ENCODE results near the gene ARPC1A. TPM values are rescaled to one million over a fixed set of nuclear protein-coding genes. Genes with fewer than 3 reads are reported as not detected.
"Not testable (repeated sequence)": the region's sequence is repeated elsewhere in the genome, so short reads cannot be mapped to it uniquely, and the experiment has no call there.

Gene ARPC1A
- total and polyA plus RNA-seq, 4 experiments from 2014 or later: 46.2 to 64.2 (median 50.3) TPM

GRCh38 chr7:99340659-99341058 lies 15.0 kb downstream of the ARPC1A start:
- H3K4me1 ChIP-seq (ENCODE audit: insufficient read depth, low read length): no peaks in the 10 kb centered on the region
- DNase-seq: no peak
- ChIA-PET CTCF (ENCODE audit: partially characterized antibody) (no interaction called here), POLR2A (ENCODE audit: partially characterized antibody) (interaction anchor here (0.6 to 1.4 kb wide), 2 partner anchors 9 to 893 kb away, joined by 3 to 4 read pairs; no protein-coding TSS in a partner anchor)
- no peaks in the 10 kb centered on the region for H3K9me3 Mint-ChIP-seq
- H3K27ac Mint-ChIP-seq: no peak overlapping the region
- H3K27me3 ChIP-seq (ENCODE audit: insufficient read depth, low read length): no peaks in the 10 kb centered on the region
- H3K4me1 Mint-ChIP-seq: peaks cover 0 to 10% (median 0%) of the 10 kb centered on the region in 4 donors
- H3K27me3 Mint-ChIP-seq: no peaks in the 10 kb centered on the region
- H3K36me3 ChIP-seq (ENCODE audit: insufficient read depth, low read length): peaks cover 72% of the 10 kb centered on the region
- intact Hi-C loops (cut with micrococcal nuclease): no loop called here
- no peak overlapping the region for H3K4me3 Mint-ChIP-seq
- H3K4me3 ChIP-seq (ENCODE audit: low read length in 2 of 2): no peak overlapping the region
- H3K27ac ChIP-seq (ENCODE audit: low read depth, low read length): no peak overlapping the region
- H3K9me3 ChIP-seq (ENCODE audit: control insufficient read depth in 1 of 2, low read length in 2 of 2): no peaks in the 10 kb centered on the region
- H3K36me3 Mint-ChIP-seq: peaks cover 43 to 66% of the 10 kb centered on the region in 2 donors

GRCh38 chr7:99344061-99344647 lies 18.5 kb downstream of the ARPC1A start:
- CTCF ChIA-PET (ENCODE audit: partially characterized antibody): no interaction called here

GRCh38 chr7:99350641-99351040 lies 24.9 kb downstream of the ARPC1A start:
- intact Hi-C loops (cut with micrococcal nuclease); H3K27me3 Mint-ChIP-seq: not testable (repeated sequence)
- peak overlapping the region in 3 of 7 donors; percentile 66 to 86 (median 74) for H3K27ac Mint-ChIP-seq

More at GRCh38 chr7:99344061-99344647, 18.5 kb downstream of the ARPC1A start:
- no peak overlapping the region for H3K27ac ChIP-seq (ENCODE audit: low read depth, low read length)
- H3K4me1 ChIP-seq (ENCODE audit: insufficient read depth, low read length): no peaks in the 10 kb centered on the region
- Mint-ChIP-seq H3K4me3 (no peak overlapping the region), H3K9me3 (no peaks in the 10 kb centered on the region), H3K4me1 (peaks cover 0 to 10% (median 0%) of the 10 kb centered on the region in 4 donors), H3K36me3 (peaks cover 34 to 56% of the 10 kb centered on the region in 2 donors), H3K27me3 (no peaks in the 10 kb centered on the region), H3K27ac (peak overlapping the region in 1 of 7 donors; percentile 22)
- DNase-seq: no peak
- H3K9me3 ChIP-seq (ENCODE audit: control insufficient read depth in 1 of 2, low read length in 2 of 2): no peaks in the 10 kb centered on the region
- H3K4me3 ChIP-seq (ENCODE audit: low read length in 2 of 2): no peak overlapping the region
- intact Hi-C loops (cut with micrococcal nuclease): no loop called here
- POLR2A ChIA-PET (ENCODE audit: partially characterized antibody): interaction anchor here (1.1 kb wide), 1 partner anchor 9 kb away, joined by 3 read pairs; no protein-coding TSS in a partner anchor
- H3K36me3 ChIP-seq (ENCODE audit: insufficient read depth, low read length): peaks cover 61% of the 10 kb centered on the region
- H3K27me3 ChIP-seq (ENCODE audit: insufficient read depth, low read length): no peaks in the 10 kb centered on the region

GRCh38 chr7:99352247-99352646 lies 26.5 kb downstream of the ARPC1A start:
- Mint-ChIP-seq H3K36me3 (peaks cover 24 to 58% of the 10 kb centered on the region in 2 donors), H3K27me3 (no peaks in the 10 kb centered on the region), H3K27ac (peak overlapping the region in 2 of 7 donors; percentile 68 to 73), H3K9me3 (peaks cover 0 to 1% (median 0%) of the 10 kb centered on the region in 8 donors), H3K4me1 (peaks cover 0 to 2% (median 0%) of the 10 kb centered on the region in 4 donors), H3K4me3 (no peak overlapping the region)
- H3K36me3 ChIP-seq (ENCODE audit: insufficient read depth, low read length): peaks cover 52% of the 10 kb centered on the region
- H3K4me1 ChIP-seq (ENCODE audit: insufficient read depth, low read length): no peaks in the 10 kb centered on the region
- intact Hi-C loops (cut with micrococcal nuclease): no loop called here
- POLR2A ChIA-PET (ENCODE audit: partially characterized antibody): no interaction called here
- CTCF ChIA-PET (ENCODE audit: partially characterized antibody): interaction anchor here (1.1 kb wide), 1 partner anchor 13 kb away, joined by 4 read pairs; no protein-coding TSS in a partner anchor
- H3K9me3 ChIP-seq (ENCODE audit: control insufficient read depth in 1 of 2, low read length in 2 of 2): no peaks in the 10 kb centered on the region
- no peak overlapping the region for H3K27ac ChIP-seq (ENCODE audit: low read depth, low read length)
- no peak overlapping the region for H3K4me3 ChIP-seq (ENCODE audit: low read length in 2 of 2)
- DNase-seq: no peak
- H3K27me3 ChIP-seq (ENCODE audit: insufficient read depth, low read length): no peaks in the 10 kb centered on the region

More at GRCh38 chr7:99350641-99351040, 24.9 kb downstream of the ARPC1A start:
- H3K9me3 Mint-ChIP-seq; H3K27ac ChIP-seq (ENCODE audit: low read depth, low read length); H3K27me3 ChIP-seq (ENCODE audit: insufficient read depth, low read length); H3K9me3 ChIP-seq (ENCODE audit: control insufficient read depth in 1 of 2, low read length in 2 of 2); H3K4me1 ChIP-seq (ENCODE audit: insufficient read depth, low read length); H3K4me1 Mint-ChIP-seq; DNase-seq; H3K4me3 ChIP-seq (ENCODE audit: low read length in 2 of 2); H3K4me3 Mint-ChIP-seq: not testable (repeated sequence)
- H3K36me3 Mint-ChIP-seq: peaks cover 22 to 54% of the 10 kb centered on the region in 2 donors
- ChIA-PET CTCF (ENCODE audit: partially characterized antibody) (interaction anchor here (0.6 kb wide), 1 partner anchor 1940 kb away, joined by 3 read pairs; no protein-coding TSS in a partner anchor), POLR2A (ENCODE audit: partially characterized antibody) (interaction anchor here (1.3 kb wide), 1 partner anchor 10 kb away, joined by 3 read pairs; no protein-coding TSS in a partner anchor)
- H3K36me3 ChIP-seq (ENCODE audit: insufficient read depth, low read length): peaks cover 52% of the 10 kb centered on the region

- H3K27ac Mint-ChIP-seq: no peak overlapping the region
- Histone ChIP-seq H3K4me1 (ENCODE audit: insufficient read depth, low read length) (no peaks in the 10 kb centered on the region), H3K27ac (ENCODE audit: low read depth, low read length) (no peak overlapping the region), H3K9me3 (ENCODE audit: control insufficient read depth in 1 of 2, low read length in 2 of 2) (no peaks in the 10 kb centered on the region), H3K36me3 (ENCODE audit: insufficient read depth, low read length) (peaks cover 56% of the 10 kb centered on the region), H3K27me3 (ENCODE audit: insufficient read depth, low read length) (no peaks in the 10 kb centered on the region), H3K4me3 (ENCODE audit: low read length in 2 of 2) (no peak overlapping the region)
- CTCF ChIA-PET (ENCODE audit: partially characterized antibody): interaction anchor here (0.9 to 1.1 kb wide), 2 partner anchors 10 to 61 kb away, joined by 3 to 5 read pairs; no protein-coding TSS in a partner anchor
- POLR2A ChIA-PET (ENCODE audit: partially characterized antibody): no interaction called here
- peaks cover 0 to 2% (median under 1%) of the 10 kb centered on the region in 4 donors for H3K4me1 Mint-ChIP-seq
- no peak for DNase-seq
- no peaks in the 10 kb centered on the region for H3K9me3 Mint-ChIP-seq
- peaks cover 34 to 62% of the 10 kb centered on the region in 2 donors for H3K36me3 Mint-ChIP-seq
- intact Hi-C loops (cut with micrococcal nuclease): no loop called here
- no peak overlapping the region for H3K4me3 Mint-ChIP-seq
- H3K27me3 Mint-ChIP-seq: no peaks in the 10 kb centered on the region
Measured at GRCh38 chr7:99355098-99355497, 29.4 kb downstream of the ARPC1A start.

GRCh38 chr7:99357701-99358490 lies 32.2 kb downstream of the ARPC1A start:
- Histone ChIP-seq H3K4me3 (ENCODE audit: low read length in 2 of 2) (no peak overlapping the region), H3K4me1 (ENCODE audit: insufficient read depth, low read length) (no peaks in the 10 kb centered on the region), H3K27ac (ENCODE audit: low read depth, low read length) (no peak overlapping the region), H3K27me3 (ENCODE audit: insufficient read depth, low read length) (no peaks in the 10 kb centered on the region), H3K36me3 (ENCODE audit: insufficient read depth, low read length) (peaks cover 46% of the 10 kb centered on the region), H3K9me3 (ENCODE audit: control insufficient read depth in 1 of 2, low read length in 2 of 2) (no peaks in the 10 kb centered on the region)
- H3K9me3 Mint-ChIP-seq: no peaks in the 10 kb centered on the region
- ChIA-PET POLR2A (ENCODE audit: partially characterized antibody) (no interaction called here), CTCF (ENCODE audit: partially characterized antibody) (interaction anchor here (0.6 to 1.6 kb wide), 4 partner anchors 8 to 51 kb away, joined by 3 to 4 read pairs (median 4); partner anchors contain the start of genes BUD31 and PDAP1)
- intact Hi-C loops (cut with micrococcal nuclease): no loop called here
- no peak for DNase-seq
- H3K4me3 Mint-ChIP-seq: no peak overlapping the region
- peak overlapping the region in 2 of 7 donors; percentile 57 to 79 for H3K27ac Mint-ChIP-seq
- peaks cover 0 to 2% (median 0%) of the 10 kb centered on the region in 4 donors for H3K4me1 Mint-ChIP-seq
- no peaks in the 10 kb centered on the region for H3K27me3 Mint-ChIP-seq
- H3K36me3 Mint-ChIP-seq: peaks cover 21 to 58% of the 10 kb centered on the region in 2 donors

GRCh38 chr7:99358521-99358920 lies 32.8 kb downstream of the ARPC1A start:
- CTCF ChIA-PET (ENCODE audit: partially characterized antibody): interaction anchor here (1.0 to 1.3 kb wide), 2 partner anchors 35 to 50 kb away, joined by 3 to 4 read pairs; partner anchors contain the start of genes BUD31 and PDAP1
- H3K4me1 Mint-ChIP-seq; H3K27me3 Mint-ChIP-seq; H3K27ac ChIP-seq (ENCODE audit: low read depth, low read length); H3K27me3 ChIP-seq (ENCODE audit: insufficient read depth, low read length); H3K9me3 Mint-ChIP-seq; H3K4me3 Mint-ChIP-seq; H3K4me3 ChIP-seq (ENCODE audit: low read length in 2 of 2); POLR2A ChIA-PET (ENCODE audit: partially characterized antibody); H3K9me3 ChIP-seq (ENCODE audit: control insufficient read depth in 1 of 2, low read length in 2 of 2); H3K4me1 ChIP-seq (ENCODE audit: insufficient read depth, low read length); H3K27ac Mint-ChIP-seq; intact Hi-C loops (cut with micrococcal nuclease); DNase-seq: not testable (repeated sequence)
- H3K36me3 Mint-ChIP-seq: peaks cover 21 to 61% of the 10 kb centered on the region in 2 donors
- peaks cover 49% of the 10 kb centered on the region for H3K36me3 ChIP-seq (ENCODE audit: insufficient read depth, low read length)

All from CD4-positive, alpha-beta memory T cell (primary cell).